OCI-LY7 (cell line): ENCODE results near the gene HLF. TPM values are rescaled to one million over a fixed set of nuclear protein-coding genes. Genes with fewer than 3 reads are reported as not detected.

Experiments used
- BruUV-seq: library from RNA; stranded (reverse); fragments of 400-500 nt; replicated peaks from 2 replicates; lab custom pipeline; 2021; lab: Mats Ljungman, UMichigan
- CTCF ChIA-PET: fragments of 300-600 bp; sonication (Branson Sonifier 250); formaldehyde crosslinking; loops from one replicate; lab custom pipeline; 2022; ENCODE audit warnings: antibody characterized with exemption; ENCODE audit not compliant: unreplicated experiment; lab: Charles Lee
- POLR2A ChIA-PET: fragments of 300-600 bp; sonication (Branson Sonifier 250); formaldehyde crosslinking; loops from one replicate; lab custom pipeline; 2022; ENCODE audit warnings: antibody characterized with exemption; lab: Charles Lee
- DNase-seq: peaks from one replicate; pipeline ENCODE4 v3.0.0-alpha.2; 2015; ENCODE audit warnings: low spot score
- H2AFZ ChIP-seq: fragments of 200-600 bp; sonication (generic), shearing (Covaris generic); 2 replicates; pipeline ENCODE4 v1.6.1; 2014; ENCODE audit warnings: mild to moderate bottlenecking, antibody characterized with exemption, low read length, moderate library complexity
- H3K27ac ChIP-seq: fragments of 200-600 bp; sonication (generic); 2 replicates; pipeline ENCODE4 v1.5.1; 2014; ENCODE audit warnings: mixed run types, low read depth, mild to moderate bottlenecking, moderate library complexity, low read length, inconsistent platforms; ENCODE audit not compliant: poor library complexity, severe bottlenecking
- H3K36me3 ChIP-seq: fragments of 200-600 bp; sonication (generic); 2 replicates; pipeline ENCODE4 v1.6.1; 2014; ENCODE audit warnings: mild to moderate bottlenecking, antibody characterized with exemption, low read length, moderate library complexity, mixed read lengths; ENCODE audit not compliant: insufficient read depth
- H3K4me1 ChIP-seq: fragments of 200-600 bp; sonication (generic); 2 replicates; pipeline ENCODE4 v1.5.1; 2014; ENCODE audit warnings: mild to moderate bottlenecking, low read length; ENCODE audit not compliant: insufficient read depth, poor library complexity, severe bottlenecking
- H3K4me2 ChIP-seq: fragments of 200-600 bp; sonication (generic); 2 replicates; pipeline ENCODE4 v1.6.1; 2014; ENCODE audit warnings: mild to moderate bottlenecking, low read length
- H3K4me3 ChIP-seq: fragments of 200-600 bp; sonication (generic); 2 replicates; pipeline ENCODE4 v1.5.1; 2014; ENCODE audit warnings: mild to moderate bottlenecking, low read depth, low read length; ENCODE audit not compliant: poor library complexity, severe bottlenecking
- H3K79me2 ChIP-seq: fragments of 200-600 bp; sonication (generic); 2 replicates; pipeline ENCODE4 v1.6.1; 2016; ENCODE audit warnings: low read depth, mild to moderate bottlenecking, low read length, moderate library complexity, mixed read lengths; ENCODE audit not compliant: insufficient read depth
- H3K9me2 ChIP-seq: fragments of 200-600 bp; sonication (generic); 2 replicates; pipeline ENCODE4 v1.6.1; 2016; ENCODE audit warnings: mild to moderate bottlenecking, low read length, mixed read lengths; ENCODE audit not compliant: insufficient read depth
- H3K9me3 ChIP-seq: fragments of 200-600 bp; sonication (generic); 2 replicates; pipeline ENCODE4 v1.6.1; 2014; ENCODE audit warnings: mild to moderate bottlenecking, mixed run types, low read length, mixed read lengths
- H4K20me1 ChIP-seq: fragments of 200-600 bp; sonication (generic); 2 replicates; pipeline ENCODE4 v1.6.1; 2014; ENCODE audit warnings: mild to moderate bottlenecking, antibody characterized with exemption, low read length, moderate library complexity, mixed read lengths; ENCODE audit not compliant: insufficient read depth
- EZH2phosphoT487 ChIP-seq: fragments of 200-600 bp; sonication (generic); IDR thresholded peaks from 2 replicates; pipeline ENCODE4 v1.6.1; 2018; ENCODE audit warnings: low read depth, borderline replicate concordance, mild to moderate bottlenecking, mixed run types, antibody characterized with exemption, low read length, moderate library complexity, mixed read lengths
- intact Hi-C: fragments of 100-400 bp; cut with micrococcal nuclease; formaldehyde crosslinking; loops from one replicate; pipeline ENCODE4 v1.10.0; 2022; ENCODE audit not compliant: unreplicated experiment
- total RNA-seq, 2 experiments: library from RNA; depleted of rRNA in 1 of 2; stranded (reverse); fragments of >200 nt in 1 of 2; shearing (Covaris generic) in 1 of 2; gene quantifications; 2 replicates each; pipeline ENCODE4 v1.2.3, GENCODE V29; 2014 to 2022
- TF ChIP-seq, protein P1 (sequence below): fragments of 200-600 bp; sonication (generic); conservative IDR thresholded peaks from 2 replicates; pipeline ENCODE4 v1.5.1; 2014; ENCODE audit warnings: mild to moderate bottlenecking, antibody characterized with exemption, low read length, moderate library complexity, mixed read lengths

The HLF gene
- total RNA-seq, 2 experiments from 2014 or later, result 0.13 TPM; not detected in 1

DNA sequence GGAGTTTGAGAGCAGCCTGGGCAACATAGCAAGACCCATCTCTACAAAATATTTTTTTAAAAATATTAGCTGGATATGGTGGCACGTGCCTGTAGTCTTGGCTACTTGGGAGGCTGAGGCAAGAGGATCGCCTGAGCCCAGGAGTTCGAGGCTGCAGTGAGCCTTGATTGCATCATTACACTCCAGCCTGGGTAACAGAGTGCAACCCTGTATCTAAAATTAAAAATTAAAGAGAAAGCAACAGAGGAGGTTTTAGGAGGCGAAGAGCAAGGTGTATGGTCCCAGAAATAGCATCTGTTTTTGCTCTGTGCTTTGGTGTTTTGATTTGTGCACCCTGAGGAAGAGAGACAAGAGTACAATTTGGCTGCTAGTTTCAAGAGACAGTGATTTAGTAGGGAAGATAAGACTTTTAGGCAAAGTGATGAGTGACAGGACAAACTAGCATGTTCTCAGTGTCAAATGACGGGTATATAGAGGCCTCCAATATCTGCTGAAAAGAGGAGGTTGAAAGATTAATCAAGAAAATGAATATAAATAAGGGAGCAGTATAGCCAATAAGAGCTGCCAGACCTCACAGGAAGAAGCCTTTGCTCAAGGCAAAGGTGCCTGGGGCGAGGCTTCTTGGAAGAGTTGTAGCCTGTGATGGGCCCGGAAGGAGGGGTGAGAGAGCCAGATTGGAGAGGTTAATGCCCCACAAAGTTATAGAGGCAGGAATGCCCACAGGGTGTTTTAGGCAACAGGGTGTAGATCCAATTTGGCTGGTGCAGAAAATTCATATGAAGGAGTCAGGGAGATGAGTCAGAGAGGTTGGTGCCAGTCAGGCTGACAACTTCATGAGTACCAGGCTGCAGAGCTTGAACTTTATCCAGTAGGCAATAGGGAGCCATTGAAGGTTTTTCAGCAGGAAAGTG is 11.4 kb downstream of the HLF start:
- no peaks in the 10 kb centered on the region for H4K20me1 ChIP-seq
- H3K4me1 ChIP-seq, result no peaks in the 10 kb centered on the region
- H3K36me3 ChIP-seq, result no peaks in the 10 kb centered on the region
- ChIA-PET CTCF (no interaction called here), POLR2A (interaction anchor here (1.7 kb wide), 1 partner anchor 47 kb away, joined by 3 read pairs; no protein-coding TSS in a partner anchor)
- no peaks in the 10 kb centered on the region for H3K79me2 ChIP-seq
- intact Hi-C loops, result no loop called here
- no peak overlapping the region for H2AFZ ChIP-seq
- no peaks in the 10 kb centered on the region for H3K9me2 ChIP-seq
- TF ChIP-seq, protein P1, sequence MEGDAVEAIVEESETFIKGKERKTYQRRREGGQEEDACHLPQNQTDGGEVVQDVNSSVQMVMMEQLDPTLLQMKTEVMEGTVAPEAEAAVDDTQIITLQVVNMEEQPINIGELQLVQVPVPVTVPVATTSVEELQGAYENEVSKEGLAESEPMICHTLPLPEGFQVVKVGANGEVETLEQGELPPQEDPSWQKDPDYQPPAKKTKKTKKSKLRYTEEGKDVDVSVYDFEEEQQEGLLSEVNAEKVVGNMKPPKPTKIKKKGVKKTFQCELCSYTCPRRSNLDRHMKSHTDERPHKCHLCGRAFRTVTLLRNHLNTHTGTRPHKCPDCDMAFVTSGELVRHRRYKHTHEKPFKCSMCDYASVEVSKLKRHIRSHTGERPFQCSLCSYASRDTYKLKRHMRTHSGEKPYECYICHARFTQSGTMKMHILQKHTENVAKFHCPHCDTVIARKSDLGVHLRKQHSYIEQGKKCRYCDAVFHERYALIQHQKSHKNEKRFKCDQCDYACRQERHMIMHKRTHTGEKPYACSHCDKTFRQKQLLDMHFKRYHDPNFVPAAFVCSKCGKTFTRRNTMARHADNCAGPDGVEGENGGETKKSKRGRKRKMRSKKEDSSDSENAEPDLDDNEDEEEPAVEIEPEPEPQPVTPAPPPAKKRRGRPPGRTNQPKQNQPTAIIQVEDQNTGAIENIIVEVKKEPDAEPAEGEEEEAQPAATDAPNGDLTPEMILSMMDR, result no peak
- TF ChIP-seq EZH2phosphoT487, result no peak
- H3K4me3 ChIP-seq, result no peak overlapping the region
- no TSS peak for BruUV-seq
- DNase-seq, result no peak
- no peak overlapping the region for H3K27ac ChIP-seq
- H3K9me3 ChIP-seq, result no peaks in the 10 kb centered on the region
- no peak overlapping the region for H3K4me2 ChIP-seq

DNA sequence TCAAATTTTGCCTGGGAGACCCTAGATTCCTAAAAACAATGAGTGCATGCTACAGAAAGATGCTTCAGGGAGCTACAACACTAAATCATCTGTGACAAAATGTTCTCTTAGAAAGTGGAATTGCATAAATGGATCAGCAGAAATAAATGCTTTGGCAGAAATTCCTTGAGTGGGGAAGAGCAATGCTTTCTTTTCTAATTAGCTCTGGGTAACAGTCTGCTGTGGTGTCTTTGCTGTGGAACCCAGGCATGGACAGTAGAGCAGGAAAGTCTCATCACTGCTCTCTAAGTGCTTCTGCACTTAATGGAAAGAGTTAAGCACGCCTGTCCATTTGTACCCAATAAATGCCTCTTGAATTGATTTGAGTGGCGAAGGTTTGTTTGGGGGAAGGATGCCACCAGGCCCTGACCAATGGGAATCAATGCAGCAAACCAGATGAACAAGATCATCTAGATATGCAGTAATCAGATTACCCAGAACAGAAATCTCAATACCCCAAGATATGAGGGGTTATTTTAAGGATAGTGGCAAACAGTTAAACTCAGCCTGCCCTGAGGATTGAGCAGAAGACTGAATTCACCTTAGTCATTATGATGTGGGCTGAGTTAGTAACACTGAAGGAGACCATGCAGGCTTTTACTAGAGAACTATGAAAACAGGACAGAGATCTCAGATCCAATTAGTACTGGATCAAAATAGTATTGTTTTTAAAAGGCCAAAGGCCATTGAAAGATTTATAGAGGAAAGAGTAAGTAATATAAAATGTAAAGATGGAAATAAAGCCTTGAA is 13.6 kb downstream of the HLF start:
- Histone ChIP-seq H3K27ac (no peak overlapping the region), H3K4me3 (no peak overlapping the region), H3K9me2 (no peaks in the 10 kb centered on the region), H2AFZ (no peak overlapping the region), H3K4me2 (no peak overlapping the region), H3K79me2 (no peaks in the 10 kb centered on the region), H3K9me3 (no peaks in the 10 kb centered on the region), H3K36me3 (no peaks in the 10 kb centered on the region), H3K4me1 (no peaks in the 10 kb centered on the region), H4K20me1 (no peaks in the 10 kb centered on the region)
- no peak for DNase-seq
- no TSS peak for BruUV-seq
- ChIA-PET CTCF (no interaction called here), POLR2A (interaction anchor here (1.7 kb wide), 1 partner anchor 45 kb away, joined by 3 read pairs; no protein-coding TSS in a partner anchor)
- intact Hi-C loops, result no loop called here
- TF ChIP-seq, protein P1, result no peak
- TF ChIP-seq EZH2phosphoT487, result no peak
